Prostate gland (tissue), 2 donors: Measurements from ENCODE around the gene PNMA1.
A peak's percentile ranks its signal among the peaks of the same experiment; 100 is the strongest.

ENCODE experiments used
- CTCF ChIP-seq, 4 experiments: fragments of 200-600 bp in 2 of 4; fragments of 450-650 bp in 2 of 4; sonication (generic) in 2 of 4; IDR thresholded peaks; 1 replicate in 3 of 4; 2 replicates in 1 of 4; pipeline ENCODE4 v1.5.1; 2016 to 2019; ENCODE audit warnings: antibody characterized with exemption in 4 of 4, mild to moderate bottlenecking in 2 of 4, moderate library complexity in 2 of 4
- POLR2A ChIP-seq: fragments of 450-650 bp; IDR thresholded peaks from one replicate; pipeline ENCODE4 v1.6.1; 2016; ENCODE audit warnings: antibody characterized with exemption, mild to moderate bottlenecking
- POLR2AphosphoS5 ChIP-seq: sonication (generic); formaldehyde crosslinking; IDR thresholded peaks from one replicate; pipeline ENCODE4 v1.6.1; 2017; ENCODE audit warnings: antibody characterized with exemption

GRCh38 chr14:73752297-73752992 is 38.3 kb upstream of the PNMA1 start:
- TF ChIP-seq POLR2A = no peak
- TF ChIP-seq CTCF (IDR thresholded peaks at IDR 0.05) = peak in 2 of 4 experiments; percentile 41 to 48
- peak; percentile 85 for TF ChIP-seq POLR2AphosphoS5
